HepG2 (cell line): ENCODE data around the gene MGAT5.

Source experiments
- CREB1 ChIP-seq, 2 experiments: fragments of 450-650 bp in 1 of 2; IDR thresholded peaks; 2 replicates each; pipeline ENCODE4 v1.6.1; 2016 to 2017; ENCODE audit warnings: control low read depth in 1 of 2, mild to moderate bottlenecking in 1 of 2, missing compliant biosample characterization in 1 of 2, missing genetic modification characterization in 1 of 2
- EZH2 ChIP-seq: conservative IDR thresholded peaks from 2 replicates; pipeline ENCODE4 v1.6.1; 2012; ENCODE audit warnings: mild to moderate bottlenecking, low read depth, low read length, moderate library complexity
- NR1H2 ChIP-seq: sonication (generic); formaldehyde crosslinking; IDR thresholded peaks from 2 replicates; pipeline ENCODE4 v1.8.1; 2022; ENCODE audit warnings: low read depth, missing genetic modification reagents, borderline replicate concordance
- SIN3B ChIP-seq: fragments of 150-350 bp; IDR thresholded peaks from 2 replicates; pipeline ENCODE4 v1.6.1; 2014; ENCODE audit warnings: low read length
- SMAD9 ChIP-seq: sonication (generic); formaldehyde crosslinking; IDR thresholded peaks from 2 replicates; pipeline ENCODE4 v1.5.1; 2020; ENCODE audit warnings: mild to moderate bottlenecking, missing genetic modification reagents
- SNRNP70 ChIP-seq: fragments of 200-400 bp; formaldehyde crosslinking; IDR thresholded peaks from 2 replicates; pipeline ENCODE4 v1.6.1; 2017; ENCODE audit warnings: mild to moderate bottlenecking, low read depth, low read length, moderate library complexity
- TCF7L2 ChIP-seq: IDR thresholded peaks from 2 replicates; pipeline ENCODE4 v1.6.1; 2011; ENCODE audit warnings: mild to moderate bottlenecking, low read depth, low read length, moderate library complexity
- ZNF24 ChIP-seq: fragments of 450-650 bp; IDR thresholded peaks from 2 replicates; pipeline ENCODE4 v1.6.1; 2017; ENCODE audit warnings: antibody characterized with exemption, mild to moderate bottlenecking
- ZNF557 ChIP-seq: sonication (generic); formaldehyde crosslinking; IDR thresholded peaks from 2 replicates; pipeline ENCODE4 v1.4.0; 2020; ENCODE audit warnings: missing genetic modification reagents
- TF ChIP-seq, protein P1 (sequence below), 2 experiments: IDR thresholded peaks; 2 replicates each; pipeline ENCODE4 v1.6.1; 2011 to 2012; ENCODE audit warnings: low read length in 2 of 2, borderline replicate concordance in 1 of 2, low read depth in 1 of 2, mild to moderate bottlenecking in 1 of 2, moderate library complexity in 1 of 2
- TF ChIP-seq, protein P2 (sequence below): sonication (generic); formaldehyde crosslinking; IDR thresholded peaks from 2 replicates; pipeline ENCODE4 v1.4.0; 2020; ENCODE audit warnings: missing genetic modification reagents
- TF ChIP-seq, protein P3 (sequence below): sonication (generic); formaldehyde crosslinking; IDR thresholded peaks from 2 replicates; pipeline ENCODE4 v1.5.0; 2020; ENCODE audit warnings: mild to moderate bottlenecking, missing genetic modification reagents, moderate library complexity
- TF ChIP-seq, protein P4 (sequence below): sonication (generic); formaldehyde crosslinking; IDR thresholded peaks from 2 replicates; pipeline ENCODE4 v1.5.1; 2020; ENCODE audit warnings: mild to moderate bottlenecking, missing genetic modification reagents, moderate library complexity

DNA sequence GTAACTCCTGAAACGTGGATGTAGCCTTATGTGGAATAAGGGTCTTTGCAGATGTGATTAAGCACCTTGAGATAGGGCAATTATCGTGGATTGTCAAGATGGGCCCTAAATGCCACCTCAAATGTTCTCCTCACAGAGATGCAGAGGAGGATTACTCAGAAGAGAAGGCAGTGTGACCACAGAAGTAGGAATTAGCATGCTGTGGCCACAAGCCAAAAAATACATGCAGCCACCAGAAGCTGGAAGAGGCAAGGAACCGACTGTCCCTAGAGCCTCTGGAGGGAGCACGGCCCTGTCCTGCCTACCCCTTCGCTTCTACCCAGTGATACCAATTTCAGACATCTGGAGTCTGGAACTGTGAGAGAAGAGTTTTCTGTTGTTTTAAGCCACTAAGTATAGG is 47.3 kb upstream of the MGAT5 start:
- TF ChIP-seq, protein P1, sequence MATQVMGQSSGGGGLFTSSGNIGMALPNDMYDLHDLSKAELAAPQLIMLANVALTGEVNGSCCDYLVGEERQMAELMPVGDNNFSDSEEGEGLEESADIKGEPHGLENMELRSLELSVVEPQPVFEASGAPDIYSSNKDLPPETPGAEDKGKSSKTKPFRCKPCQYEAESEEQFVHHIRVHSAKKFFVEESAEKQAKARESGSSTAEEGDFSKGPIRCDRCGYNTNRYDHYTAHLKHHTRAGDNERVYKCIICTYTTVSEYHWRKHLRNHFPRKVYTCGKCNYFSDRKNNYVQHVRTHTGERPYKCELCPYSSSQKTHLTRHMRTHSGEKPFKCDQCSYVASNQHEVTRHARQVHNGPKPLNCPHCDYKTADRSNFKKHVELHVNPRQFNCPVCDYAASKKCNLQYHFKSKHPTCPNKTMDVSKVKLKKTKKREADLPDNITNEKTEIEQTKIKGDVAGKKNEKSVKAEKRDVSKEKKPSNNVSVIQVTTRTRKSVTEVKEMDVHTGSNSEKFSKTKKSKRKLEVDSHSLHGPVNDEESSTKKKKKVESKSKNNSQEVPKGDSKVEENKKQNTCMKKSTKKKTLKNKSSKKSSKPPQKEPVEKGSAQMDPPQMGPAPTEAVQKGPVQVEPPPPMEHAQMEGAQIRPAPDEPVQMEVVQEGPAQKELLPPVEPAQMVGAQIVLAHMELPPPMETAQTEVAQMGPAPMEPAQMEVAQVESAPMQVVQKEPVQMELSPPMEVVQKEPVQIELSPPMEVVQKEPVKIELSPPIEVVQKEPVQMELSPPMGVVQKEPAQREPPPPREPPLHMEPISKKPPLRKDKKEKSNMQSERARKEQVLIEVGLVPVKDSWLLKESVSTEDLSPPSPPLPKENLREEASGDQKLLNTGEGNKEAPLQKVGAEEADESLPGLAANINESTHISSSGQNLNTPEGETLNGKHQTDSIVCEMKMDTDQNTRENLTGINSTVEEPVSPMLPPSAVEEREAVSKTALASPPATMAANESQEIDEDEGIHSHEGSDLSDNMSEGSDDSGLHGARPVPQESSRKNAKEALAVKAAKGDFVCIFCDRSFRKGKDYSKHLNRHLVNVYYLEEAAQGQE (IDR thresholded peaks at IDR 0.05; ENCODE audit: borderline replicate concordance in 1 of 2, low read depth in 1 of 2, low read length in 2 of 2), result no peak
- TF ChIP-seq SMAD9 (CRISPR knock-in tag) (no peak), NR1H2 (CRISPR knock-in tag) (no peak), ZNF557 (CRISPR knock-in tag) (no peak), CREB1 (IDR thresholded peaks at IDR 0.05) (no peak), CREB1 (CRISPR knock-in tag; IDR thresholded peaks at IDR 0.05) (no peak), SIN3B (no peak), SNRNP70 (no peak), EZH2 (no peak), ZNF24 (no peak), TCF7L2 (no peak)
- TF ChIP-seq, protein P2, sequence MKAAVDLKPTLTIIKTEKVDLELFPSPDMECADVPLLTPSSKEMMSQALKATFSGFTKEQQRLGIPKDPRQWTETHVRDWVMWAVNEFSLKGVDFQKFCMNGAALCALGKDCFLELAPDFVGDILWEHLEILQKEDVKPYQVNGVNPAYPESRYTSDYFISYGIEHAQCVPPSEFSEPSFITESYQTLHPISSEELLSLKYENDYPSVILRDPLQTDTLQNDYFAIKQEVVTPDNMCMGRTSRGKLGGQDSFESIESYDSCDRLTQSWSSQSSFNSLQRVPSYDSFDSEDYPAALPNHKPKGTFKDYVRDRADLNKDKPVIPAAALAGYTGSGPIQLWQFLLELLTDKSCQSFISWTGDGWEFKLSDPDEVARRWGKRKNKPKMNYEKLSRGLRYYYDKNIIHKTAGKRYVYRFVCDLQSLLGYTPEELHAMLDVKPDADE (CRISPR knock-in tag), result no peak
- TF ChIP-seq, protein P3, sequence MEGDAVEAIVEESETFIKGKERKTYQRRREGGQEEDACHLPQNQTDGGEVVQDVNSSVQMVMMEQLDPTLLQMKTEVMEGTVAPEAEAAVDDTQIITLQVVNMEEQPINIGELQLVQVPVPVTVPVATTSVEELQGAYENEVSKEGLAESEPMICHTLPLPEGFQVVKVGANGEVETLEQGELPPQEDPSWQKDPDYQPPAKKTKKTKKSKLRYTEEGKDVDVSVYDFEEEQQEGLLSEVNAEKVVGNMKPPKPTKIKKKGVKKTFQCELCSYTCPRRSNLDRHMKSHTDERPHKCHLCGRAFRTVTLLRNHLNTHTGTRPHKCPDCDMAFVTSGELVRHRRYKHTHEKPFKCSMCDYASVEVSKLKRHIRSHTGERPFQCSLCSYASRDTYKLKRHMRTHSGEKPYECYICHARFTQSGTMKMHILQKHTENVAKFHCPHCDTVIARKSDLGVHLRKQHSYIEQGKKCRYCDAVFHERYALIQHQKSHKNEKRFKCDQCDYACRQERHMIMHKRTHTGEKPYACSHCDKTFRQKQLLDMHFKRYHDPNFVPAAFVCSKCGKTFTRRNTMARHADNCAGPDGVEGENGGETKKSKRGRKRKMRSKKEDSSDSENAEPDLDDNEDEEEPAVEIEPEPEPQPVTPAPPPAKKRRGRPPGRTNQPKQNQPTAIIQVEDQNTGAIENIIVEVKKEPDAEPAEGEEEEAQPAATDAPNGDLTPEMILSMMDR (CRISPR knock-in tag), result no peak
- TF ChIP-seq, protein P4, sequence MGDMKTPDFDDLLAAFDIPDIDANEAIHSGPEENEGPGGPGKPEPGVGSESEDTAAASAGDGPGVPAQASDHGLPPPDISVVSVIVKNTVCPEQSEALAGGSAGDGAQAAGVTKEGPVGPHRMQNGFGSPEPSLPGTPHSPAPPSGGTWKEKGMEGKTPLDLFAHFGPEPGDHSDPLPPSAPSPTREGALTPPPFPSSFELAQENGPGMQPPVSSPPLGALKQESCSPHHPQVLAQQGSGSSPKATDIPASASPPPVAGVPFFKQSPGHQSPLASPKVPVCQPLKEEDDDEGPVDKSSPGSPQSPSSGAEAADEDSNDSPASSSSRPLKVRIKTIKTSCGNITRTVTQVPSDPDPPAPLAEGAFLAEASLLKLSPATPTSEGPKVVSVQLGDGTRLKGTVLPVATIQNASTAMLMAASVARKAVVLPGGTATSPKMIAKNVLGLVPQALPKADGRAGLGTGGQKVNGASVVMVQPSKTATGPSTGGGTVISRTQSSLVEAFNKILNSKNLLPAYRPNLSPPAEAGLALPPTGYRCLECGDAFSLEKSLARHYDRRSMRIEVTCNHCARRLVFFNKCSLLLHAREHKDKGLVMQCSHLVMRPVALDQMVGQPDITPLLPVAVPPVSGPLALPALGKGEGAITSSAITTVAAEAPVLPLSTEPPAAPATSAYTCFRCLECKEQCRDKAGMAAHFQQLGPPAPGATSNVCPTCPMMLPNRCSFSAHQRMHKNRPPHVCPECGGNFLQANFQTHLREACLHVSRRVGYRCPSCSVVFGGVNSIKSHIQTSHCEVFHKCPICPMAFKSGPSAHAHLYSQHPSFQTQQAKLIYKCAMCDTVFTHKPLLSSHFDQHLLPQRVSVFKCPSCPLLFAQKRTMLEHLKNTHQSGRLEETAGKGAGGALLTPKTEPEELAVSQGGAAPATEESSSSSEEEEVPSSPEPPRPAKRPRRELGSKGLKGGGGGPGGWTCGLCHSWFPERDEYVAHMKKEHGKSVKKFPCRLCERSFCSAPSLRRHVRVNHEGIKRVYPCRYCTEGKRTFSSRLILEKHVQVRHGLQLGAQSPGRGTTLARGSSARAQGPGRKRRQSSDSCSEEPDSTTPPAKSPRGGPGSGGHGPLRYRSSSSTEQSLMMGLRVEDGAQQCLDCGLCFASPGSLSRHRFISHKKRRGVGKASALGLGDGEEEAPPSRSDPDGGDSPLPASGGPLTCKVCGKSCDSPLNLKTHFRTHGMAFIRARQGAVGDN, result no peak
